ENCODE data around the gene NBAS.

DNA sequence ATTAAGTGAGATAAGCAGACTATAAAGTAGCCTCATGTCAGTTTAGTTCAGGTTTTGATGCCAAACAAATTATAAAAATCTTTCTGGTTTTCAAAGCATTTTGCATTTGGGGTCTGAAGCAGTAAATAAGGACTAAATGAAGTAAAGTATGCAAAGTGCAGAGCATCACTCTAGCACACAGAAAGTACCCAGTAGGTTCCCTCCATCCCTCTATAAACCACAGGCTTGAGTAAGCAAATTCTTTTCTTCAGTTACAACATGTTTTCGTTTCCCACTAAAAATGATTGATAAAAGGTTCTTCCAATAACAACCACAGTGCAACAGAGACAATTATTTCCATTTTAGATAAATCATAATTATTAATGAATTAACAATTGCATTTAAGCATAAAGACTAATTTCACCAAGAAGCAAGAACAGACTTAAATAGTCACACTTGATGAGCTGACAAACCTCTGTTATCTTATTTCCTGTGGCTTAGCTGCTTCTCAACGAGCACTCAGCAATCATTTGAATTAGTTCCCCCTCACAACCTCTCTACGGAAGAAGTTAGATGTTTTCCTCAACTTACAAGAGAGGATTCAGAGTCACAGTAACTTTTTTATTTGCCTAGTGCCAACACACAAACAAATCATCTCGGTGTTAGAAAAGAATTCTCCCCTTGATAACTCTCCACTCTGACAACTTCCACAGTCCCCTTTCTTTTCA, 249.8 kb downstream of the NBAS start:
- TF ChIP-seq EZH2 (IDR thresholded peaks at IDR 0.05) (no peak), POLR2AphosphoS5 (IDR thresholded peaks at IDR 0.05; ENCODE audit: borderline replicate concordance, low read depth, low read length) (no peak)

All from SK-N-MC (cell line).